OCI-LY1 (cell line): ENCODE data around the gene DOCK10.

Experiments used
- H2AFZ ChIP-seq: fragments of 200-600 bp; sonication (generic), shearing (Covaris generic); 2 replicates; pipeline ENCODE4 v1.6.0; 2014; ENCODE audit warnings: antibody characterized with exemption, mild to moderate bottlenecking, low read length
- H3F3A ChIP-seq: fragments of 200-600 bp; sonication (generic), shearing (Covaris generic); 2 replicates; pipeline ENCODE4 v1.6.0; 2014; ENCODE audit warnings: mild to moderate bottlenecking, antibody characterized with exemption, low read length, moderate library complexity; ENCODE audit not compliant: insufficient read depth
- H3K27ac ChIP-seq: fragments of 200-600 bp; sonication (generic); 2 replicates; pipeline ENCODE4 v1.5.1; 2014; ENCODE audit warnings: low read length, mixed run types, mild to moderate bottlenecking, low read depth; ENCODE audit not compliant: poor library complexity, severe bottlenecking
- H3K27me3 ChIP-seq: fragments of 200-600 bp; sonication (generic); 2 replicates; pipeline ENCODE4 v1.6.0; 2014; ENCODE audit warnings: antibody characterized with exemption, mild to moderate bottlenecking, low read length, moderate library complexity; ENCODE audit not compliant: insufficient read depth
- H3K36me3 ChIP-seq: fragments of 200-600 bp; sonication (generic); 2 replicates; pipeline ENCODE4 v1.6.1; 2014; ENCODE audit warnings: mild to moderate bottlenecking, antibody characterized with exemption, low read length, moderate library complexity, mixed read lengths; ENCODE audit not compliant: insufficient read depth
- H3K4me1 ChIP-seq: fragments of 200-600 bp; sonication (generic); 2 replicates; pipeline ENCODE4 v1.5.1; 2014; ENCODE audit warnings: mild to moderate bottlenecking, low read length, moderate library complexity; ENCODE audit not compliant: insufficient read depth, severe bottlenecking
- H3K4me2 ChIP-seq: fragments of 200-600 bp; sonication (generic), shearing (Covaris generic); 2 replicates; pipeline ENCODE4 v1.6.1; 2014; ENCODE audit warnings: low read length
- H3K4me3 ChIP-seq: fragments of 200-600 bp; sonication (generic); 2 replicates; pipeline ENCODE4 v1.5.1; 2014; ENCODE audit warnings: low read length, low read depth, mild to moderate bottlenecking, mixed read lengths; ENCODE audit not compliant: poor library complexity, severe bottlenecking
- H3K79me2 ChIP-seq: fragments of 200-600 bp; shearing (Covaris generic); 2 replicates; pipeline ENCODE4 v1.6.1; 2016; ENCODE audit warnings: mixed run types, low read length, mixed read lengths; ENCODE audit not compliant: insufficient read depth
- H3K9ac ChIP-seq: fragments of 200-600 bp; sonication (generic), shearing (Covaris generic); 2 replicates; pipeline ENCODE4 v1.6.1; 2014; ENCODE audit warnings: mild to moderate bottlenecking, low read length, mixed read lengths
- H3K9me2 ChIP-seq: fragments of 200-600 bp; sonication (generic), shearing (Covaris generic); 2 replicates; pipeline ENCODE4 v1.6.1; 2014; ENCODE audit warnings: low read depth, mild to moderate bottlenecking, low read length, mixed read lengths
- H3K9me3 ChIP-seq: fragments of 200-600 bp; shearing (Covaris generic); 2 replicates; pipeline ENCODE4 v1.6.1; 2014; ENCODE audit warnings: low read length, mixed read lengths
- H4K20me1 ChIP-seq: fragments of 200-600 bp; sonication (generic), shearing (Covaris generic); 2 replicates; pipeline ENCODE4 v1.6.0; 2016; ENCODE audit warnings: mild to moderate bottlenecking, low read length; ENCODE audit not compliant: insufficient read depth
- EZH2 ChIP-seq: fragments of 200-600 bp; sonication (generic), shearing (Covaris generic); IDR thresholded peaks from 2 replicates; pipeline ENCODE4 v1.8.0; 2017; ENCODE audit warnings: borderline replicate concordance, mixed run types, mild to moderate bottlenecking, antibody characterized with exemption, low read length, moderate library complexity, mixed read lengths
- TF ChIP-seq, protein P1 (sequence below): fragments of 200-600 bp; sonication (generic), shearing (Covaris generic); IDR thresholded peaks from 2 replicates; pipeline ENCODE4 v1.5.1; 2017; ENCODE audit warnings: mild to moderate bottlenecking, antibody characterized with exemption, low read length, moderate library complexity, mixed read lengths

Gene DOCK10

DNA sequence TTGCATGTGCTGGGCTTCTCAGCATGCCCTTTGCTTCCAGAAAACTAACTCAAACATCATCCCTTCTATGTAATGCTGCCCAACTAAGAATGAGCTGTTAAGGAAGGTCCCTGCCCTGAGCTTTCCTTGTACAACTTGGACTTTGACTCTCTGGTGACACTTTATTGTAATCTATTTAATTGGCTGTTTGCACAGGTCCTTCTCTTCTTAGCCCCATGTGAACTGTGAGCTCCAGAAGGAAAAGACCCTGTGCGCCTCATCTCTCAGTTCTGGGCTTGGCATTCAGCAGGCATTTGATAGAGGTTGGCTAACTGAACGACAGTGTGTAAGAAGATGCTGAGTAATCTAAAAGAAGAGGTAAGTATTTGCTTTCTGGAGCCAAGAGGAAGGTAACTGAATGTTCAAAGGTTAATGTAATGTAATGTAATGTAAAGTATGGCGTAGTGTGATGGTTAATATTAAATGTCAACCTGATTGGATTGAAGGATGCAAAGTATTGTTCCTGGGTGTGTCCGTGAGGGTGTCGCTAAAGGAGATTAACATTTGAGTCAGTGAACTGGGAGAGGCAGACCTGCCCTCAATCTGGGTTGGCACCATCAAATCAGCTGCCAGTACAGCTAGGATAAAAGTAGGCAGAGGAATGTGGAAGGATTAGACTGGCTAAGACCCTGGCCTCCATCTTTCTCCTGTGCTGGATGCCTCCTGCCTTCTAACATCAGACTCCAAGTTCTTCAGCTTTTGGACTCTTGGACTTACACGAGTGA, 265.3 kb downstream of the DOCK10 start:
- no peak overlapping the region for H3K9ac ChIP-seq
- no peak overlapping the region for H3K4me3 ChIP-seq
- no peaks in the 10 kb centered on the region for H3K79me2 ChIP-seq
- H3K4me2 ChIP-seq, result no peak overlapping the region
- no peaks in the 10 kb centered on the region for H3K36me3 ChIP-seq
- H2AFZ ChIP-seq, result no peak overlapping the region
- no peaks in the 10 kb centered on the region for H4K20me1 ChIP-seq
- H3K9me3 ChIP-seq, result no peaks in the 10 kb centered on the region
- H3K27me3 ChIP-seq, result no peaks in the 10 kb centered on the region
- H3F3A ChIP-seq, result no peaks in the 10 kb centered on the region
- no peaks in the 10 kb centered on the region for H3K9me2 ChIP-seq
- peaks cover 12% of the 10 kb centered on the region for H3K4me1 ChIP-seq
- TF ChIP-seq EZH2, result no peak
- TF ChIP-seq, protein P1, sequence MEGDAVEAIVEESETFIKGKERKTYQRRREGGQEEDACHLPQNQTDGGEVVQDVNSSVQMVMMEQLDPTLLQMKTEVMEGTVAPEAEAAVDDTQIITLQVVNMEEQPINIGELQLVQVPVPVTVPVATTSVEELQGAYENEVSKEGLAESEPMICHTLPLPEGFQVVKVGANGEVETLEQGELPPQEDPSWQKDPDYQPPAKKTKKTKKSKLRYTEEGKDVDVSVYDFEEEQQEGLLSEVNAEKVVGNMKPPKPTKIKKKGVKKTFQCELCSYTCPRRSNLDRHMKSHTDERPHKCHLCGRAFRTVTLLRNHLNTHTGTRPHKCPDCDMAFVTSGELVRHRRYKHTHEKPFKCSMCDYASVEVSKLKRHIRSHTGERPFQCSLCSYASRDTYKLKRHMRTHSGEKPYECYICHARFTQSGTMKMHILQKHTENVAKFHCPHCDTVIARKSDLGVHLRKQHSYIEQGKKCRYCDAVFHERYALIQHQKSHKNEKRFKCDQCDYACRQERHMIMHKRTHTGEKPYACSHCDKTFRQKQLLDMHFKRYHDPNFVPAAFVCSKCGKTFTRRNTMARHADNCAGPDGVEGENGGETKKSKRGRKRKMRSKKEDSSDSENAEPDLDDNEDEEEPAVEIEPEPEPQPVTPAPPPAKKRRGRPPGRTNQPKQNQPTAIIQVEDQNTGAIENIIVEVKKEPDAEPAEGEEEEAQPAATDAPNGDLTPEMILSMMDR, result no peak
- H3K27ac ChIP-seq, result no peak overlapping the region

DNA sequence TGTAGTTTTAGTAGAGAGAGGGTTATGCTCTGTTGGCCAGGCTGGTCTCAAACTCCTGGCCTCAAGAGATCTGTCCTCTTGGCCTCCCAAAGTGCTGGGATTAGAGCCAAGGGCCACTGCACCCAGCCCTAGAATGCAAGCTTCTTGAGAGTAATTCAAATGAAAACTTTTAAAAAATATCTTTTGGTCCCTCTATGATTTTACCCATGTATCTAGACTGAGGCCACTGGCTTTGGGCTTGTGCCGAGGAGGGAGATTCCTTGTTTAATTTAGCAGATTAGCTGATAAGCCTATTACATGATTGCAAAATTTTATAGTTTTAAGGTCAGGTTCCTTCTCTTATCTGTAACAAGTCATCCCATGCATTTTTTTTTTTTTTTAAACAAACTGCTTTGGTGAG, 266.6 kb downstream of the DOCK10 start:
- H3K79me2 ChIP-seq, result no peaks in the 10 kb centered on the region
- H3K36me3 ChIP-seq, result no peaks in the 10 kb centered on the region
- TF ChIP-seq, protein P1, result no peak
- TF ChIP-seq EZH2, result no peak
- no peaks in the 10 kb centered on the region for H3F3A ChIP-seq
- no peaks in the 10 kb centered on the region for H3K27me3 ChIP-seq
- no peak overlapping the region for H3K9ac ChIP-seq
- H3K27ac ChIP-seq, result no peak overlapping the region
- H3K9me2 ChIP-seq, result no peaks in the 10 kb centered on the region
- no peaks in the 10 kb centered on the region for H3K9me3 ChIP-seq
- H4K20me1 ChIP-seq, result no peaks in the 10 kb centered on the region
- no peak overlapping the region for H3K4me3 ChIP-seq
- H3K4me2 ChIP-seq, result no peak overlapping the region
- H2AFZ ChIP-seq, result no peak overlapping the region
- peaks cover 12% of the 10 kb centered on the region for H3K4me1 ChIP-seq

DNA sequence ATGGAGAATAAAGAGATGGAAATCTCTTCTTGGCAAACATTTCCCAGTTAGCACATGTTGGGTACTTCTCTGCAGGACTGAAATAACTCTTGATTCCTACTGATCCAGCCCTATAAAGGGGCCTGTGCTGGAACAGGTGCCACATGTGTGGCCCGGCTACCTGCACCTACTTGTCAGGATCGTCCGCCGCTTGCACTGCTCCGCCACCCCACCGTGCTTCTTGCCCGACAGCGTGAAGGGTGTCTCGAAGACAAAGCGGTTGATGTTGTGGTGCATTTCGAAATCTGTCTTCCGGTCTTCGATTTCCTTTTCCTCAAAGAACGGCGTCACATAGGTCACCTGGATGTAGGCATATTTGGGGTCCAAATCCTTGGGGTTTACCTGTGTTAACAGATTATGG, 267.5 kb downstream of the DOCK10 start:
- Histone ChIP-seq H3K27me3 (no peaks in the 10 kb centered on the region), H3K4me1 (peaks cover 21% of the 10 kb centered on the region), H3K9ac (no peak overlapping the region), H4K20me1 (no peaks in the 10 kb centered on the region), H2AFZ (no peak overlapping the region), H3K79me2 (no peaks in the 10 kb centered on the region), H3F3A (no peaks in the 10 kb centered on the region), H3K9me2 (no peaks in the 10 kb centered on the region), H3K36me3 (0 out of 2 replicates have a peak, but pooled peaks cover 2% of the 10 kb centered on the region), H3K9me3 (no peaks in the 10 kb centered on the region), H3K4me2 (no peak overlapping the region), H3K4me3 (no peak overlapping the region), H3K27ac (no peak overlapping the region)
- no peak for TF ChIP-seq EZH2
- TF ChIP-seq, protein P1, result no peak
